CD14-positive monocyte (primary cell): ENCODE measurements around the gene LSG1. TPM values are rescaled to one million over a fixed set of nuclear protein-coding genes. Genes with fewer than 3 reads are reported as not detected.

Source experiments
- DNase-seq, 3 donors: peaks; one replicate each; pipeline ENCODE4 v3.0.0-alpha.2; 2011 to 2022
- H2AFZ ChIP-seq: 2 replicates; pipeline ENCODE4 v1.6.0; 2012; ENCODE audit warnings: mild to moderate bottlenecking, low read depth, low read length, inconsistent platforms; ENCODE audit not compliant: insufficient read depth, poor library complexity, severe bottlenecking
- H3K27ac ChIP-seq, 2 donors: 1 replicate in 1 of 2; 2 replicates in 1 of 2; pipeline ENCODE4 v1.5.1; 2012 to 2013; ENCODE audit warnings: low read length in 2 of 2, control low read depth in 1 of 2, inconsistent platforms in 1 of 2, low read depth in 1 of 2, mild to moderate bottlenecking in 1 of 2
- H3K27me3 ChIP-seq, 2 donors: one replicate each; pipeline versions ENCODE4 v1.6.0 to v1.6.1; 2011 to 2013; ENCODE audit warnings: low read length in 2 of 2; ENCODE audit not compliant: control insufficient read depth in 2 of 2, insufficient read depth in 2 of 2
- H3K36me3 ChIP-seq, 2 donors: replicated peaks in 1 of 2; 1 replicate in 1 of 2; 2 replicates in 1 of 2; pipeline versions ENCODE4 v1.5.1 to v1.6.1; 2012 to 2013; ENCODE audit warnings: low read length in 2 of 2, control low read depth in 1 of 2, inconsistent platforms in 1 of 2, mild to moderate bottlenecking in 1 of 2; ENCODE audit not compliant: insufficient read depth in 2 of 2, control insufficient read depth in 1 of 2
- H3K4me1 ChIP-seq, 2 donors: 1 replicate in 1 of 2; 2 replicates in 1 of 2; pipeline versions ENCODE4 v1.5.1 to v1.6.1; 2012 to 2013; ENCODE audit warnings: low read length in 2 of 2, control low read depth in 1 of 2, inconsistent platforms in 1 of 2, mild to moderate bottlenecking in 1 of 2, moderate library complexity in 1 of 2; ENCODE audit not compliant: insufficient read depth in 2 of 2, control insufficient read depth in 1 of 2
- H3K4me2 ChIP-seq: replicated peaks from 2 replicates; pipeline ENCODE3; 2012; ENCODE audit warnings: low read length, moderate library complexity, mild to moderate bottlenecking; ENCODE audit not compliant: poor library complexity, severe bottlenecking; ENCODE audit errors: extremely low read depth
- H3K4me3 ChIP-seq, 3 experiments: fragments of 200-600 bp in 1 of 3; sonication (generic) in 1 of 3; replicated peaks in 1 of 3; 1 replicate in 2 of 3; 2 replicates in 1 of 3; pipeline ENCODE4 v1.5.1; 2011 to 2013; ENCODE audit warnings: low read length in 3 of 3, mild to moderate bottlenecking in 3 of 3, control low read depth in 2 of 3, low read depth in 2 of 3, inconsistent platforms in 1 of 3, moderate library complexity in 1 of 3
- H3K79me2 ChIP-seq: 2 replicates; pipeline ENCODE4 v1.6.0; 2012; ENCODE audit warnings: mild to moderate bottlenecking, control low read depth, inconsistent platforms, low read length, moderate library complexity; ENCODE audit not compliant: insufficient read depth
- H3K9ac ChIP-seq: 2 replicates; pipeline ENCODE4 v1.6.0; 2017; ENCODE audit warnings: low read length, mild to moderate bottlenecking; ENCODE audit not compliant: insufficient read depth, poor library complexity, severe bottlenecking
- H3K9me3 ChIP-seq, 2 donors: replicated peaks in 1 of 2; 1 replicate in 1 of 2; 2 replicates in 1 of 2; pipeline versions ENCODE4 v1.5.1 to v1.6.1; 2012 to 2013; ENCODE audit warnings: low read length in 2 of 2, control low read depth in 1 of 2; ENCODE audit not compliant: control insufficient read depth in 1 of 2, insufficient read depth in 1 of 2
- H4K20me1 ChIP-seq: 2 replicates; pipeline ENCODE4 v1.6.0; 2012; ENCODE audit warnings: mild to moderate bottlenecking, low read length, control low read depth, moderate library complexity; ENCODE audit not compliant: insufficient read depth
- H3K27ac Mint-ChIP-seq, 7 donors: one replicate each; pipeline ENCODE4 v1.8.0; 2020; ENCODE audit warnings: mild to moderate bottlenecking in 7 of 7, mixed read lengths in 7 of 7, moderate library complexity in 6 of 7, inconsistent platforms in 2 of 7
- H3K27me3 Mint-ChIP-seq, 3 donors: one replicate each; pipeline ENCODE4 v1.8.0; 2021 to 2022; ENCODE audit warnings: low read depth in 3 of 3, mild to moderate bottlenecking in 3 of 3, mixed read lengths in 3 of 3, moderate library complexity in 3 of 3, inconsistent platforms in 1 of 3
- H3K36me3 Mint-ChIP-seq, 2 donors: one replicate each; pipeline ENCODE4 v1.8.0; 2020; ENCODE audit warnings: mixed read lengths in 2 of 2, inconsistent platforms in 1 of 2, mild to moderate bottlenecking in 1 of 2
- H3K4me1 Mint-ChIP-seq: one replicate; pipeline ENCODE4 v1.8.0; 2020; ENCODE audit warnings: mild to moderate bottlenecking, mixed read lengths
- H3K4me3 Mint-ChIP-seq, 2 donors: one replicate each; pipeline ENCODE4 v1.8.0; 2020; ENCODE audit warnings: mild to moderate bottlenecking in 2 of 2, mixed read lengths in 2 of 2, moderate library complexity in 1 of 2
- H3K9me3 Mint-ChIP-seq, 7 donors: one replicate each; pipeline ENCODE4 v1.8.0; 2020 to 2022; ENCODE audit warnings: mixed read lengths in 7 of 7, mild to moderate bottlenecking in 6 of 7, moderate library complexity in 6 of 7, inconsistent platforms in 2 of 7
- WGBS: methylation state at CpG from one replicate; pipeline ENCODE4 v1.1.5; 2013; ENCODE audit warnings: missing lambda C conversion rate; ENCODE audit not compliant: insufficient coverage; 5-methylcytosine and 5-hydroxymethylcytosine counted together
- intact Hi-C, 2 donors: fragments of 100-400 bp; cut with micrococcal nuclease; formaldehyde crosslinking; loops; one replicate each; pipeline versions ENCODE4 v1.15.0 to v1.15.1; 2023
- polyA plus RNA-seq, 3 donors: library from polyadenylated mRNA; depleted of rRNA in 1 of 3; unstranded in 2 of 3; stranded (reverse) in 1 of 3; fragments of 300-500 nt in 2 of 3; fragments of >200 nt in 1 of 3; fragmentation: Illumina TruSeq in 2 of 3; gene quantifications; 1 replicate in 2 of 3; 2 replicates in 1 of 3; pipeline ENCODE4 v1.2.3, GENCODE V29; 2012 to 2021
- TF ChIP-seq, protein P1 (sequence below): fragments of 200-600 bp; IDR thresholded peaks from one replicate; pipeline ENCODE4 v1.8.0; 2022; ENCODE audit warnings: antibody characterized with exemption, mild to moderate bottlenecking

Gene LSG1
- polyA plus RNA-seq, 3 donors = 6.7 to 30.9 (median 9.9) TPM

DNA sequence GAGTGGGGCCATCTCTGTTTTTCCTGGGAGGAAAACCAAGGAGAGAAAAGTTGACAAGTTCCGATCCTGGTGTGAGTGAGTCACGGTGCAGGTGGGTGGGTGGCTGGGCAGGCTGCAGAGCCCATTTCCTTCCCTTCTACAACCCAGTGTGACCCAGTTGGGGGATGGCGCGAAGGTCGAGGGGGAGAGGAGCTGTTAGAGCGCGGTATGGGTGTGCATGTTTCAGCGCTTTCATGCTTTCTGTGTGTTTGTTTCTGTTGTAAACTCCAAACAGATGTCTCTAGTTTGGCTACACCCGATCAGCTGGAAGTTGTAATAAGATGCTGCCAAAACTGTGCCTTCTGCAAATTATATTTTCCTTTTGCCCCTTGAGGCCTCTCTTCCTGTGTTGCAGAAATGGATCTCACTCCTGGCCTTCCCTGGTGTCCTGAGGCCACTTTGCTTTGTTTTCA, 17.5 kb upstream of the LSG1 start:
- Histone ChIP-seq H4K20me1 (peaks cover 32% of the 10 kb centered on the region), H3K9me3 (no peaks in the 10 kb centered on the region), H3K79me2 (peaks cover 20% of the 10 kb centered on the region), H3K4me2 (peak overlapping the region; percentile 99), H3K4me3 (no peak overlapping the region), H2AFZ (no peak overlapping the region), H3K27me3 (no peaks in the 10 kb centered on the region), H3K4me1 (peaks cover 31 to 45% of the 10 kb centered on the region in 2 donors), H3K27ac (peak overlapping the region; percentile 7 to 23), H3K9ac (no peak overlapping the region), H3K36me3 (no peaks in the 10 kb centered on the region)
- peaks cover 2 to 5% (median 2%) of the 10 kb centered on the region in 3 donors for H3K27me3 Mint-ChIP-seq
- H3K9me3 Mint-ChIP-seq = peaks cover 0 to 6% (median 4%) of the 10 kb centered on the region in 7 donors
- peaks cover 0 to 10% of the 10 kb centered on the region in 2 donors for H3K36me3 Mint-ChIP-seq
- peak overlapping the region in 4 of 7 donors; percentile 29 to 77 (median 59) for H3K27ac Mint-ChIP-seq
- no CpG with 5 or more reads among the region's 9 CpGs for WGBS
- peak overlapping the region in 1 of 2 donors; percentile 97 for H3K4me3 Mint-ChIP-seq
- intact Hi-C loops = loop anchor here (5.0 to 10.0 kb wide), 6 partner anchors 48 to 835 kb away; no protein-coding TSS in a partner anchor
- H3K4me1 Mint-ChIP-seq = peaks cover 41% of the 10 kb centered on the region
- DNase-seq = no peak
- TF ChIP-seq, protein P1, sequence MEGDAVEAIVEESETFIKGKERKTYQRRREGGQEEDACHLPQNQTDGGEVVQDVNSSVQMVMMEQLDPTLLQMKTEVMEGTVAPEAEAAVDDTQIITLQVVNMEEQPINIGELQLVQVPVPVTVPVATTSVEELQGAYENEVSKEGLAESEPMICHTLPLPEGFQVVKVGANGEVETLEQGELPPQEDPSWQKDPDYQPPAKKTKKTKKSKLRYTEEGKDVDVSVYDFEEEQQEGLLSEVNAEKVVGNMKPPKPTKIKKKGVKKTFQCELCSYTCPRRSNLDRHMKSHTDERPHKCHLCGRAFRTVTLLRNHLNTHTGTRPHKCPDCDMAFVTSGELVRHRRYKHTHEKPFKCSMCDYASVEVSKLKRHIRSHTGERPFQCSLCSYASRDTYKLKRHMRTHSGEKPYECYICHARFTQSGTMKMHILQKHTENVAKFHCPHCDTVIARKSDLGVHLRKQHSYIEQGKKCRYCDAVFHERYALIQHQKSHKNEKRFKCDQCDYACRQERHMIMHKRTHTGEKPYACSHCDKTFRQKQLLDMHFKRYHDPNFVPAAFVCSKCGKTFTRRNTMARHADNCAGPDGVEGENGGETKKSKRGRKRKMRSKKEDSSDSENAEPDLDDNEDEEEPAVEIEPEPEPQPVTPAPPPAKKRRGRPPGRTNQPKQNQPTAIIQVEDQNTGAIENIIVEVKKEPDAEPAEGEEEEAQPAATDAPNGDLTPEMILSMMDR = no peak

DNA sequence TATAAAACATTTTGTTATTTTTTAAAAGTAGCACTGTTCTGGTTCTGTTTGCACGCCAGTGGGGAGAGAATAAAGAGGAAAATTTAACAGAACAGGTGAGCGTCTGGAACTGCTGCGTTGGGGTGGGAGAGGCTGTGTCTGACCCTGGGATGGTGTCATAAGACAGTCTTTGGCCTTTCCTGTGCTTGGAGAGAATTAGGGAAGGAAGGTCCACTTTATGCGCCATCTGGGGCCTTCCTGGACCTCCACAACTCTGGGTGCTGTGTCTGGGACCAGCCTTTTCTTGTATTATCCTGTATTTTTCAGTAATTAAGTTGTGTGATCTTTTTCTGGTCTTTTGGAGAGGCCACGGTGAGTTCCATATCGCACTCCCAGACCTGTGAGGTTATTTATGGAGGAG, 17.0 kb upstream of the LSG1 start:
- intact Hi-C loops = loop anchor here (5.0 to 10.0 kb wide), 6 partner anchors 48 to 836 kb away; no protein-coding TSS in a partner anchor
- H3K9ac ChIP-seq = no peak overlapping the region
- peak overlapping the region in 1 of 3 experiments; percentile 94 for H3K4me3 ChIP-seq
- H3K36me3 ChIP-seq = no peaks in the 10 kb centered on the region
- Mint-ChIP-seq H3K4me3 (peak overlapping the region in 1 of 2 donors; percentile 97), H3K27ac (peak overlapping the region in 1 of 7 donors; percentile 32), H3K4me1 (peaks cover 41% of the 10 kb centered on the region), H3K36me3 (peaks cover 0 to 10% of the 10 kb centered on the region in 2 donors), H3K9me3 (peaks cover 0 to 6% (median 4%) of the 10 kb centered on the region in 7 donors), H3K27me3 (peaks cover 0 to 5% (median 2%) of the 10 kb centered on the region in 3 donors)
- no peak for DNase-seq
- no peak overlapping the region for H2AFZ ChIP-seq
- H3K79me2 ChIP-seq = peaks cover 20% of the 10 kb centered on the region
- H3K27me3 ChIP-seq = no peaks in the 10 kb centered on the region
- TF ChIP-seq, protein P1 = no peak
- 84% methylated on average over 3 of the region's 6 CpGs for WGBS
- H3K27ac ChIP-seq = no peak overlapping the region
- peaks cover 32% of the 10 kb centered on the region for H4K20me1 ChIP-seq
- H3K9me3 ChIP-seq = no peaks in the 10 kb centered on the region
- H3K4me2 ChIP-seq = peak overlapping the region; percentile 99
- peaks cover 31 to 45% of the 10 kb centered on the region in 2 donors for H3K4me1 ChIP-seq
